Ovary (tissue), 9 donors: ENCODE measurements around the gene PIK3C2G. TPM values are rescaled to one million over a fixed set of nuclear protein-coding genes. Genes with fewer than 3 reads are reported as not detected.

Experiments used
- DNase-seq, 5 donors: peaks; one replicate each; pipeline ENCODE4 v3.0.0-alpha.2; 2019 to 2020
- H3K27ac ChIP-seq, 2 donors: fragments of 200-600 bp; one replicate each; pipeline versions ENCODE4 v1.5.1 to v1.8.0; 2019 to 2022
- H3K27me3 ChIP-seq: fragments of 200-600 bp; one replicate; pipeline ENCODE4 v1.8.0; 2022
- H3K36me3 ChIP-seq: fragments of 200-600 bp; sonication (generic); one replicate; pipeline ENCODE4 v1.5.1; 2019
- H3K4me1 ChIP-seq: one replicate; pipeline ENCODE4 v1.8.1; 2013; ENCODE audit warnings: mild to moderate bottlenecking, moderate library complexity; ENCODE audit not compliant: insufficient read depth
- H3K4me3 ChIP-seq: fragments of 200-600 bp; sonication (generic); one replicate; pipeline ENCODE4 v1.5.1; 2017
- H3K9me3 ChIP-seq, 2 donors: fragments of 200-600 bp in 1 of 2; sonication (generic) in 1 of 2; one replicate each; pipeline versions ENCODE4 v1.5.1 to v1.8.1; 2013 to 2019; ENCODE audit warnings: mild to moderate bottlenecking in 1 of 2, moderate library complexity in 1 of 2
- EP300 ChIP-seq: sonication (generic); formaldehyde crosslinking; IDR thresholded peaks from one replicate; pipeline ENCODE4 v1.6.1; 2017; ENCODE audit warnings: antibody characterized with exemption
- POLR2A ChIP-seq: fragments of 450-650 bp; IDR thresholded peaks from one replicate; pipeline ENCODE4 v1.6.1; 2017; ENCODE audit warnings: antibody characterized with exemption, mild to moderate bottlenecking, moderate library complexity
- WGBS, 3 donors: extraction: QIAGEN DNeasy Blood & Tissue Kit in 1 of 3; methylation state at CpG; one replicate each; pipeline versions ENCODE4 v1.1.5 to v1.1.7; 2013 to 2017; 5-methylcytosine and 5-hydroxymethylcytosine counted together
- intact Hi-C, 4 donors: fragments of 100-400 bp; cut with DNase I; formaldehyde crosslinking; loops; one replicate each; pipeline versions ENCODE4 v1.11.0 to v1.15.1; 2022 to 2023
- polyA plus RNA-seq, 2 donors: library from polyadenylated mRNA; stranded (reverse); fragments of 200-250 nt in 1 of 2; fragments of 350-450 nt in 1 of 2; fragmentation: Illumina TruSeq in 1 of 2; extraction: RNeasy Lipid Tissue Mini Kit (QIAGEN cat#74804) in 1 of 2; gene quantifications; one replicate each; pipeline ENCODE4 v1.2.3, GENCODE V29; 2013 to 2014
- total RNA-seq, 7 donors: library from RNA; depleted of rRNA in 2 of 7; stranded (reverse); fragments of >200 nt in 2 of 7; fragmentation: NEBNext Ultra II Directional in 3 of 7; extraction: Animal tissue kit (Norgen Biotek cat#: 25700) in 3 of 7; gene quantifications; one replicate each; pipeline versions ENCODE4 v1.1.0 to v1.2.4, GENCODE V29; 2016 to 2023
- TF ChIP-seq, protein P1 (sequence below), 3 donors: fragments of 450-650 bp in 2 of 3; fragments of 200-600 bp in 1 of 3; IDR thresholded peaks; one replicate each; pipeline versions ENCODE4 v1.5.1 to v1.8.0; 2016 to 2022; ENCODE audit warnings: antibody characterized with exemption in 3 of 3, mild to moderate bottlenecking in 1 of 3
- donor health status: DM: no; HTN: no; CAD: no; lungs with moderate emphysema.
- donor health status: DM: no; HTN: no; CAD: no.
- donor health status: Bipolar disorder and iron deficiency.
- donor health status: DM: yes; HTN: yes; CAD: no.
- donor health status: DM: no; HTN: no; CAD: no.
- donor health status: DM: yes; HTN: yes; CAD: no.

Gene PIK3C2G
- total and polyA plus RNA-seq, 9 donors: 0.02 to 1.6 (median 0.07) TPM; not detected in 4

GRCh38 chr12:18258929-18259328 lies 2.4 kb upstream of the PIK3C2G start:
- WGBS, 3 donors: 97 to 99% (median 98%) methylated on average over 2 of the region's 2 CpGs
- intact Hi-C loops: loop anchor here in 1 of 4 donors (10.0 kb wide), 1 partner anchor 926 kb away; no protein-coding TSS in a partner anchor
- Histone ChIP-seq H3K36me3 (no peaks in the 10 kb centered on the region), H3K9me3 (no peaks in the 10 kb centered on the region), H3K4me3 (no peak overlapping the region), H3K4me1 (no peaks in the 10 kb centered on the region), H3K27me3 (no peaks in the 10 kb centered on the region), H3K27ac (no peak overlapping the region)
- TF ChIP-seq EP300 (no peak), POLR2A (no peak)
- TF ChIP-seq, protein P1, sequence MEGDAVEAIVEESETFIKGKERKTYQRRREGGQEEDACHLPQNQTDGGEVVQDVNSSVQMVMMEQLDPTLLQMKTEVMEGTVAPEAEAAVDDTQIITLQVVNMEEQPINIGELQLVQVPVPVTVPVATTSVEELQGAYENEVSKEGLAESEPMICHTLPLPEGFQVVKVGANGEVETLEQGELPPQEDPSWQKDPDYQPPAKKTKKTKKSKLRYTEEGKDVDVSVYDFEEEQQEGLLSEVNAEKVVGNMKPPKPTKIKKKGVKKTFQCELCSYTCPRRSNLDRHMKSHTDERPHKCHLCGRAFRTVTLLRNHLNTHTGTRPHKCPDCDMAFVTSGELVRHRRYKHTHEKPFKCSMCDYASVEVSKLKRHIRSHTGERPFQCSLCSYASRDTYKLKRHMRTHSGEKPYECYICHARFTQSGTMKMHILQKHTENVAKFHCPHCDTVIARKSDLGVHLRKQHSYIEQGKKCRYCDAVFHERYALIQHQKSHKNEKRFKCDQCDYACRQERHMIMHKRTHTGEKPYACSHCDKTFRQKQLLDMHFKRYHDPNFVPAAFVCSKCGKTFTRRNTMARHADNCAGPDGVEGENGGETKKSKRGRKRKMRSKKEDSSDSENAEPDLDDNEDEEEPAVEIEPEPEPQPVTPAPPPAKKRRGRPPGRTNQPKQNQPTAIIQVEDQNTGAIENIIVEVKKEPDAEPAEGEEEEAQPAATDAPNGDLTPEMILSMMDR (IDR thresholded peaks at IDR 0.05): no peak
- DNase-seq: no peak

GRCh38 chr12:18259906-18260682 lies 1.2 kb upstream of the PIK3C2G start:
- Histone ChIP-seq H3K36me3 (no peaks in the 10 kb centered on the region), H3K9me3 (no peaks in the 10 kb centered on the region), H3K27ac (no peak overlapping the region), H3K4me3 (no peak overlapping the region), H3K27me3 (no peaks in the 10 kb centered on the region), H3K4me1 (no peaks in the 10 kb centered on the region)
- no peak for DNase-seq
- TF ChIP-seq EP300 (no peak), POLR2A (no peak)
- TF ChIP-seq, protein P1 (IDR thresholded peaks at IDR 0.05): no peak
- WGBS, 3 donors: 96 to 100% (median 96%) methylated on average over 1 of the region's 1 CpG
- intact Hi-C loops: loop anchor here in 1 of 4 donors (10.0 kb wide), 1 partner anchor 925 kb away; no protein-coding TSS in a partner anchor

DNA sequence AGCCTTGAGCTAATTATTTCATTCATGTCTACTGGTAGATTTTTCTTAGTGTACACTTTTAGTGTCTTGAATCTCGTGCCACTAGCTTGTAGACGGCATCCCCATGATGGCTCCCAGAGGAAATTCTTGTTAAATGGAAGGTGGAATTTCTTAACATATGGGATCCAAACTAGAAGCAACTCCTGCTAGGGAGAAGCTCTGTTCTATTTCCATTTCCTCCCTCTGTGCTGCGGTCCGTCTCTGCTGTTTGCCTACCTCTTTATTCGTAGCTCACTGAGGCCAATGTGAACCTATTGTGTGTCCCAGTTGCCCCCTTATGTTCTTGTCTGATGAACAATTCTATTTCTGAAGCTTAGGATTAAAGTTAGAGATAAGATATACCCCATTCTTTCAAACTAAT lies 588 bp downstream of the PIK3C2G start:
- Histone ChIP-seq H3K4me1 (no peaks in the 10 kb centered on the region), H3K27ac (no peak overlapping the region), H3K36me3 (no peaks in the 10 kb centered on the region), H3K4me3 (no peak overlapping the region), H3K27me3 (no peaks in the 10 kb centered on the region), H3K9me3 (no peaks in the 10 kb centered on the region)
- DNase-seq: no peak
- intact Hi-C loops: no loop called here
- TF ChIP-seq EP300: no peak
- no peak for TF ChIP-seq POLR2A
- TF ChIP-seq, protein P1 (IDR thresholded peaks at IDR 0.05): no peak
- 96 to 98% (median 98%) methylated on average over 5 of the region's 5 CpGs for WGBS, 3 donors

GRCh38 chr12:18262514-18262913 lies 1.2 kb downstream of the PIK3C2G start:
- no peak overlapping the region for H3K4me3 ChIP-seq
- intact Hi-C loops: no loop called here
- 48 to 68% (median 64%) methylated on average over 2 of the region's 2 CpGs for WGBS, 3 donors
- no peaks in the 10 kb centered on the region for H3K9me3 ChIP-seq
- no peak for TF ChIP-seq POLR2A
- no peak for TF ChIP-seq EP300
- TF ChIP-seq, protein P1 (IDR thresholded peaks at IDR 0.05): no peak
- no peaks in the 10 kb centered on the region for H3K27me3 ChIP-seq
- DNase-seq: no peak
- H3K27ac ChIP-seq: no peak overlapping the region
- no peaks in the 10 kb centered on the region for H3K4me1 ChIP-seq
- no peaks in the 10 kb centered on the region for H3K36me3 ChIP-seq
